RKO (cell line): ENCODE data around the gene ATP9B.

Source experiments
- DNase-seq: peaks from one replicate; pipeline ENCODE4 v3.0.0-alpha.2; 2016; ENCODE audit warnings: low spot score

ATP9B gene

GRCh38 chr18:79328887-79329286 lies 259.7 kb downstream of the ATP9B start:
- no peak for DNase-seq

GRCh38 chr18:79329786-79330185 lies 260.6 kb downstream of the ATP9B start:
- no peak for DNase-seq

DNA sequence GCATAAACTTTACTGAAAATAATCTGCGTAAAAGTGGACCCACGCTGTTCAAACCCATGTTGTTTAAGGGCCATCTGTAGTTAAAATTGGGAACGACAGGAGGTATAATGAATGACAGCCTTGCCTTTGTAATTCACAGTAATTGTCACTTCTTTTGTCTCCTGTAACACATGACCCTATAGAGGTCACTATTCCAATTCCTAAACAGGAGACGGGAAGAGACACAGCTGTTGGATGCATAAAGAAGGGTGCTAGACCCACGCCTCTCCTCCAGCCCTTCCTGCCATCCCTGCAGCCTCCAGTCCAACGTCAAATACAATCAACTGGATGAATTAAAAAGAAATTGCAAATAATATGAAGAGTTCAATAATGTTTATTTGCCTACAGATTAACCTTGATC lies 263.5 kb downstream of the ATP9B start:
- DNase-seq: no peak

- no peak for DNase-seq
Measured at GRCh38 chr18:79333046-79333445, 263.9 kb downstream of the ATP9B start.

DNA sequence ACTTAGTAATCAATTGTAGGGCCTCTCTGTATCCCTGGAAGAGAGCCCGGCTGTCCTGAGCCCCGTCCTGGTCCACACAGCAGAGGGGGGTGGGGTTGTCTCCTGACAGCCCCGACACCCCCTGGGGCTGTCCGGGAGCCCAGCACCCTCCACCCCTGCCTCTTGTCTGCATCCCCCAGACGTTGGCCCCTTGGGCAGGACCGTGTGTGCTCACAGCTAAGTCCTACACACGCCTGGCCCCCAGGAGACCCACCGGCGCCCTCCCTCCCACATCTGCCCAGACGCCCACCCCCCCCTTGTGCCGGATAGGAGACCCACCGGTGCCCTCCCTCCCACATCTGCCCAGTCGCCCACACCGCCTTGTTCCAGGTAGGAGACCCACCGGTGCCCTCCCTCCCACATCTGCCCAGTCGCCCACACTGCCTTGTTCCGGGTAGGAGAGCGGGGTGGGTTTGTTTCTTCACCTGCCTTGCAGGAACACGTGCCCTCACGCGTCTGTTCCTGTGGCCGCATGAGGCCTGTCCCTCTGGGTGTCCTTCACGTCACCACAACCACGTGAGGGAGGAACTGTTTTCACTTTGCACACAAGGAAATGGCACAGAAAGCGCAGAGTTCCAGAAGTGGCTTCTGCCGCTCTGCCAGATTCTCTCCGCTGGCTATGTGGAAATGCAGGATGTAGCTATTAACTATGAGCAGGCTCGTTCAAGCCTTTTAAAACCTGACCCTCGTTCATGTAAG lies 265.5 kb downstream of the ATP9B start:
- no peak for DNase-seq

GRCh38 chr18:79335833-79336360 lies 266.7 kb downstream of the ATP9B start:
- no peak for DNase-seq

DNA sequence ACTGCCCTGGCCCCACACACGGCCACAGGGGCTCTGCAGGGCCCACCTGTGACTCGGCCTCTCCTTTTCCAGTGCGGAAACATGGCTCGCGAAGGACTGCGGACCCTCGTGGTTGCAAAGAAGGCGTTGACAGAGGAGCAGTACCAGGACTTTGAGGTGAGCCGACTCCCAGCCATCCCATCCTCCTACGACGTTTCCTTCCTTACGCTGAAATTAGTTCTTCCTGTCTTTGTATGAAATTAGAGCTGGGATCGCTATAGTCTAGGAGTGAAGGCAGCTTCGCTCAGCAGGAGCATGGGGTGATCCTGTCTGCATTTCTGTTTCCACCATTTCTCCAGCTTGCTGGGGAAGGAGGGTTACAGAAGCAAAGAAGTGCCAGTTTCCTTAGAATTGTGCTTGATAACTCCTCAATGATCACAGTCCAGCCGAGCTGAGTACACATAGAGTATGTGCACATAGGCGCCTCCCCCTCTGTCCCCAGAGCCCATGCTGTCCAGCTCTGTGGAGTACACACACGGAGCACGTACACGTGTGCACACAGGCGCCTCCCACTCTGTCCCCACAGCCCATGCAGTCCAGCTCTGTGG lies 267.5 kb downstream of the ATP9B start:
- DNase-seq: no peak

GRCh38 chr18:79337184-79337583 lies 268.0 kb downstream of the ATP9B start:
- no peak for DNase-seq

DNA sequence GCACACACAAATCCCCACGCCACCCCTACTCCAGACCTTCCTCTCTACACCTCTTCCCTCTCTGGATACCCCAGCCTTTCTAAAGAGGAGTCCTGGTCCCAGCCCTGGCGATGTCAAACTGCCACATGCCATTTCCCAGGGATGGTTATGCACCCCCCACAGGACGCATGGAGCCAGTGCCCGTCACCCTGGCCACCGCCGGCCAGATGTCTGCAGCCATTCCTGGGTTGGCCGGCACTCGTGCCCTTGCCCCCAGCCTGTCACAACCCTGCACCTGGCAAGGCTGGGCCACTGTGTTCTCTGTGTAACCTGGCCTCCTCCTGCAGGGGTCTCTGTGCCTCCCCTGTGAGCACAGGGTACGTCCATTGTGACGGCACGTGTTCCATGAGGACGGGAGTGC lies 268.4 kb downstream of the ATP9B start:
- DNase-seq: no peak

GRCh38 chr18:79339094-79339908 lies 270.1 kb downstream of the ATP9B start:
- DNase-seq: peak; percentile 89

- DNase-seq: no peak
Measured at GRCh38 chr18:79343567-79344207, 274.5 kb downstream of the ATP9B start.

GRCh38 chr18:79344208-79344581 lies 275.0 kb downstream of the ATP9B start:
- no peak for DNase-seq

GRCh38 chr18:79345366-79345765 lies 276.2 kb downstream of the ATP9B start:
- DNase-seq: no peak

- DNase-seq: no peak
Measured at GRCh38 chr18:79345981-79346380, 276.8 kb downstream of the ATP9B start.

DNA sequence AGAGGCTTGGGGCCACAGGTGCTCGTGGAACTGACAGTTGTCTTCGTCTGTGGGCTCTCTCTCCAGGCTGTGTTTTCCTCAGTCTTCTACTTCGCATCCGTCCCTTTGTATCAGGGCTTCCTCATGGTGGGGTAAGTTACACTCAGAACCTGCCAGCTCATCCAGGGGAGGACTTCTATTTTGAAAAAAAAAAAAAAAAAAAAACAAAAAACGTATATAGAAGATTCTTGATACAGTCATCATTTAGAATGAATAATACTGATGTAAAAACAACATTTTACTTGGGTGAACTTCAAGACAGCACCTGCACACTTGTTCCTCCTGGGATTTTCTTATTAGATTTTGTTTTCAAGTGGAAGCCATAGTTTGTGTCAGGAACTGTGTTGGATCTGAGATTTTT lies 278.9 kb downstream of the ATP9B start:
- DNase-seq: no peak

DNA sequence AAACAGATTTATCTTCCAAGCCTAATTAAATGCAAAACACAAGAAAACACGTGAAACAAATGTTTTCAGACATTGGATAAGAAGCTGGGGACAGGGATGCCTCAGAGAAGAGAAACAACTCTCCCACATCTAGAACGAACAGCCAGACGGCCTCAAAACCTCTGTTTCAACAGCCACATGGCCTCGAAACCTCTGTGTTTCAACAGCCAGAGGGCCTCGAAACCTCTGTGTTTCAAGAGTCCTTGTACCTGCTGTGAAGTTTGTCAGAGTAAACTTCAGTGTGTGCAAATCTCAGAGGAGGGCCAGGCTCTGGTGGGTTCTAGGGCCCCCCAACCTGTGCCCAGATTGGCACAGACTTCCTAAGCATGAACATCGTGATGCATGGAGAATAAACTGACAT lies 283.2 kb downstream of the ATP9B start:
- no peak for DNase-seq

- peak; percentile 8 for DNase-seq
Measured at GRCh38 chr18:79353267-79353666, 284.1 kb downstream of the ATP9B start.

GRCh38 chr18:79354350-79354749 lies 285.2 kb downstream of the ATP9B start:
- no peak for DNase-seq

DNA sequence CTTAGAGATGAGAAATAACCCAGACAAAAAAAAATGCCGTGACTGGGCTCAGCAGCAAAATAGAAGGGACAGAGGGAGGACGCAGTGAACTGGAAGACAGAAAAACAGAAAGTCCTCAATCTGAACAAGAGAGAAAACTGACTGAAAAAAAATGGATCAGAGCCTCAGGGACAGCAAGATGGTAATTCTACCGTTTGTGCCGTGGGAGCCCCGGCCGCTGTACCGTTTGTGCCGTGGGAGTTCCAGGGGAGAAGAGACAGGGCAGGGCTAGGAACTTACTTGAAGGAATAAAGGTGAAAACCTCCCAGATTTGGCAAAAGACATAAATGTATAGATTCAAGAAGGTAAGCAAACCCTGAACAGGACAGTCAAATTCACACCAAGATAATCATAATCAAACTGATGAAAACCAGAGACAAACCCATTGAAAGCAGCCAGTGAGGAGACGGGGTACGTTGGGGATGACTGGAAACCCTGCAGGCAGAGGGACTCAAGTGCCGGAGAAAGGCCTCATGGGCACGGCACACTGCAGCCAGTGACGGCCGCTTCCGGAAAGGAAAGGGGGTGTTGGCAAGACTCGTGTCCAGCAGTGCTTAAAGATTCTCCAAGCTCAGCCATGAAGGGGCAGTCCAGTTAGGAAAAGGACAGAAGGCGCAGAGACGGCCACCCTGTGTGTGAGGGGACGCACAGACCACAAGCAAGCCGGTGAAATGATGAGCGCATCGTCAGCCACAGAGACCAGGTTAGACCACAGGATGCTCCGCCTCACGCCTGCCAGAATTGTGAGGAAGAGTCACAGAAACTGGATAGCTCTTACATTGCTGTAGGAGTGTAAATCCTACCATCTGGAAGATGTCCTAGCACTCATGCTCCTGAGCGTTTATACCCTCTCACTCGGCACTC lies 286.5 kb downstream of the ATP9B start:
- DNase-seq: no peak

- no peak for DNase-seq
Measured at GRCh38 chr18:79356435-79356834, 287.2 kb downstream of the ATP9B start.

GRCh38 chr18:79360933-79361332 lies 291.7 kb downstream of the ATP9B start:
- DNase-seq: no peak
